Lung (tissue), 12 donors: ENCODE data around the gene SLN. TPM values are rescaled to one million over a fixed set of nuclear protein-coding genes. Genes with fewer than 3 reads are reported as not detected.
A peak's percentile ranks its signal among the peaks of the same experiment; 100 is the strongest.

ENCODE experiments used
- ATAC-seq: fragments of 200-7000 bp; cut with Tn5 transposase; one replicate; pipeline ENCODE4 v1.9.1; 2020; ENCODE audit warnings: moderate number of reproducible peaks; ENCODE audit not compliant: insufficient read depth, low FRiP score
- DNase-seq, 3 donors: peaks; one replicate each; pipeline ENCODE4 v3.0.0-alpha.2; 2013 to 2017
- H3K27ac ChIP-seq, 2 donors: one replicate each; pipeline ENCODE4 v1.5.1; 2013; ENCODE audit warnings: mild to moderate bottlenecking in 2 of 2, moderate library complexity in 2 of 2, control low read depth in 1 of 2, inconsistent platforms in 1 of 2, low read depth in 1 of 2, low read length in 1 of 2
- H3K27me3 ChIP-seq, 3 donors: one replicate each; pipeline ENCODE4 v1.5.1; 2013; ENCODE audit warnings: low read length in 2 of 3; ENCODE audit not compliant: control insufficient read depth in 3 of 3, insufficient read depth in 3 of 3
- H3K36me3 ChIP-seq, 4 donors: one replicate each; pipeline ENCODE4 v1.5.1; 2013; ENCODE audit warnings: low read length in 4 of 4, mild to moderate bottlenecking in 1 of 4, moderate library complexity in 1 of 4; ENCODE audit not compliant: control insufficient read depth in 4 of 4, insufficient read depth in 4 of 4
- H3K4me1 ChIP-seq, 5 donors: one replicate each; pipeline ENCODE4 v1.5.1; 2013; ENCODE audit warnings: low read length in 5 of 5, mild to moderate bottlenecking in 2 of 5, moderate library complexity in 1 of 5; ENCODE audit not compliant: control insufficient read depth in 5 of 5, insufficient read depth in 5 of 5
- H3K4me3 ChIP-seq: one replicate; pipeline ENCODE4 v1.5.1; 2013; ENCODE audit warnings: mild to moderate bottlenecking, control low read depth, moderate library complexity
- H3K9ac ChIP-seq, 2 donors: one replicate each; pipeline ENCODE4 v1.5.1; 2013; ENCODE audit warnings: low read length in 2 of 2, control low read depth in 1 of 2; ENCODE audit not compliant: insufficient read depth in 1 of 2
- H3K9me3 ChIP-seq, 4 donors: one replicate each; pipeline ENCODE4 v1.5.1; 2013; ENCODE audit warnings: low read length in 3 of 4, mild to moderate bottlenecking in 1 of 4, moderate library complexity in 1 of 4; ENCODE audit not compliant: control insufficient read depth in 4 of 4, insufficient read depth in 3 of 4
- CTCF ChIP-seq: IDR thresholded peaks from 2 replicates; pipeline ENCODE4 v1.5.1; 2012; ENCODE audit warnings: mild to moderate bottlenecking; ENCODE audit errors: control extremely low read depth, extremely low read depth
- WGBS, 2 donors: extraction: QIAGEN DNeasy Blood & Tissue Kit; methylation state at CpG; one replicate each; pipeline ENCODE4 v1.1.7; 2013; 5-methylcytosine and 5-hydroxymethylcytosine counted together
- polyA plus RNA-seq, 2 donors: library from polyadenylated mRNA; stranded (reverse); fragments of 200-250 nt; gene quantifications; one replicate each; pipeline ENCODE4 v1.2.1, GENCODE V29; 2013
- total RNA-seq, 2 donors: library from RNA; depleted of rRNA in 1 of 2; stranded (reverse); fragments of >200 nt in 1 of 2; gene quantifications; one replicate each; pipeline ENCODE4 v1.2.1, GENCODE V29; 2014 to 2021
- donor health status: control.
- donor health status: control.
- donor health status: Bipolar disorder and iron deficiency.
- donor health status: healthy.
- donor health status: DM: yes; HTN: yes; CAD: no.

Gene SLN
- total and polyA plus RNA-seq, 4 donors, result 0.49 to 0.77 TPM; not detected in 2

GRCh38 chr11:107720303-107720774 is 8.5 kb upstream of the SLN start:
- ATAC-seq (no peak), DNase-seq (no peak)
- 74 to 84% methylated on average over 2 of the region's 2 CpGs for WGBS, 2 donors
- H3K4me1 ChIP-seq, result peaks cover 0 to 4% (median 0%) of the 10 kb centered on the region in 5 donors
- H3K4me3 ChIP-seq, result no peak overlapping the region
- H3K27me3 ChIP-seq, result no peaks in the 10 kb centered on the region
- no peaks in the 10 kb centered on the region for H3K9me3 ChIP-seq
- no peak overlapping the region for H3K27ac ChIP-seq
- H3K36me3 ChIP-seq, result no peaks in the 10 kb centered on the region
- no peak overlapping the region for H3K9ac ChIP-seq
- no peak for TF ChIP-seq CTCF

GRCh38 chr11:107719557-107720302 is 7.9 kb upstream of the SLN start:
- Histone ChIP-seq H3K9ac (no peak overlapping the region), H3K27me3 (no peaks in the 10 kb centered on the region), H3K4me1 (peaks cover 0 to 4% (median 0%) of the 10 kb centered on the region in 5 donors), H3K9me3 (no peaks in the 10 kb centered on the region), H3K4me3 (no peak overlapping the region), H3K27ac (no peak overlapping the region), H3K36me3 (no peaks in the 10 kb centered on the region)
- no peak for TF ChIP-seq CTCF
- WGBS, 2 donors, result 62 to 75% methylated on average over 7 of the region's 7 CpGs
- DNase-seq (peak in 2 of 3 donors; percentile 9 to 11), ATAC-seq (no peak)

GRCh38 chr11:107719073-107719472 is 7.2 kb upstream of the SLN start:
- no peak for DNase-seq
- no peak overlapping the region for H3K27ac ChIP-seq

More at GRCh38 chr11:107719073-107719472, 7.2 kb upstream of the SLN start:
- no peak for TF ChIP-seq CTCF
- Histone ChIP-seq H3K4me3 (no peak overlapping the region), H3K36me3 (no peaks in the 10 kb centered on the region), H3K9me3 (no peaks in the 10 kb centered on the region), H3K27me3 (no peaks in the 10 kb centered on the region), H3K9ac (no peak overlapping the region), H3K4me1 (peaks cover 0 to 4% (median 0%) of the 10 kb centered on the region in 5 donors)
- 60 to 70% methylated on average over 3 of the region's 3 CpGs for WGBS, 2 donors
- ATAC-seq, result no peak
